NCI-H526 (cell line): ENCODE data around the gene CTPS2.

ENCODE experiments used
- DNase-seq, 2 experiments: peaks; one replicate each; lab custom pipeline; 2025; lab: John Stamatoyannopoulos, UW

CTPS2 gene

DNA sequence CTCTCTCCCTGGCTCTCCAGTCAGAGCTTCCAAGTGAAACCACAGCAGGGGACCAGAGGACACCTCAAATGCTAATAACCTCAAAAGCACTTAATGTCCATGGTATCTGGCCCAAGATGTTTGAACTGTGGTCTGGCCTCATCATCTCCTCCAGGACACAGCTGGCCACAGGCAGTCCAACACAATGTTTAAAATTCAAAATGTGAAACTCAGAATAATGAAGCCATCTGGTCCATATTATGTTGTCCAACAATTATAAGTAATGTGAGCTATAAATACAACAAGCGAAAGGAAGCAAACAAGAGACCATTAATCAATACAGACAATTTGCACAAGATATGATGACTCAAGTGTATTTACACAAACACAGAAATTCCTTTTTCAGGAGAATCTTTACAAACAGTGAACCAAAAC lies 153.3 kb downstream of the CTPS2 start:
- DNase-seq = no peak

- DNase-seq = no peak
These were observed 154.0 kb downstream of the CTPS2 start for GRCh38 chrX:16558489-16558888.

DNA sequence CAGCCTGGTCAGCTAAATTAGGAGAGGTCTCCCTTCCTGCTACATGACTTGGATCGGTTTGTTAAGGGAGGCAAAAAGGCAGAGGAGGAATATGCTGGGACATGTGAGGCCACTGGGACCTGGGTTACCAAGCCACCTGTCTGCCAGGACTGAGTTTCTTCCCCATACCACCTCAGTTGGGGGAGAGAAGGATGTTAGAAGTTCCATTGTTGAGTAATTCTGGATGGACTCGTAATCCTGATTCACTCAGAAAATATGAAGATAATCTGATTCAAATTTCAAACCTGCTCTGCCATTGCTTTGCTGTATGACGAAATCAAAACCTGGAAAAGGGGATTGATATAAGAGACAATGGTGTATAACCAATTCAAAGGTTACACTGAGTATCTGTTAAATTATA lies 159.9 kb downstream of the CTPS2 start:
- no peak for DNase-seq

- no peak for DNase-seq
These were observed 164.8 kb downstream of the CTPS2 start for GRCh38 chrX:16547644-16548043.

DNA sequence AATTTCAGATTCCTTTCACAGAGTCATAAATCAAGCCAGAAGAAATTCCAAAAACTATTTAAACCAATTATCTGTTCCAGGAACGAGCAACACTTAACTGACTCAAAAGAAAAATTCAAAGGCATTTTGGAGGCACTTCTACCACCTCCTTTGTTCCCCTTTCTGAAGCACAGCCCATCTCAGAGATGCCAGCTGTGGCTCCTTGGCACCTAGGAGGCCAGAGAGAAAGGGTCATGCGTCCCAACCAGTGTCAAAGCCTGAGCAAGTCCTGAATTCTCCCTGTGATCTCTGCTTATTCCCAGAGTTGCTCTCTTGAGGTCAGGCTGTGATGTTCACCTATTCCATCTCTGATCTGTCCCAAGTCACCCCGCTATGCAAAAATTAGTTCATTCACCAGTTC lies 167.5 kb downstream of the CTPS2 start:
- no peak for DNase-seq
